Measurements from ENCODE around the gene MAP3K4.

- TF ChIP-seq CTCF (IDR thresholded peaks at IDR 0.05), result no peak
- TF ChIP-seq POLR2A (IDR thresholded peaks at IDR 0.05), result no peak
- no peak for TF ChIP-seq EP300 (IDR thresholded peaks at IDR 0.05; ENCODE audit: low read depth)
- no peak for TF ChIP-seq POLR2AphosphoS5 (IDR thresholded peaks at IDR 0.05)
These were observed 30.6 kb downstream of the MAP3K4 start for GRCh38 chr6:161021998-161022743.
